HG02885 (cell line): ENCODE data around the gene WDFY4.

Experiments used
- ATAC-seq: cut with Tn5 transposase; IDR thresholded peaks from one replicate; pipeline ENCODE4 v1.9.1; 2021; ENCODE audit warnings: mild to moderate bottlenecking; ENCODE audit not compliant: unreplicated experiment, poor library complexity

WDFY4 gene

DNA sequence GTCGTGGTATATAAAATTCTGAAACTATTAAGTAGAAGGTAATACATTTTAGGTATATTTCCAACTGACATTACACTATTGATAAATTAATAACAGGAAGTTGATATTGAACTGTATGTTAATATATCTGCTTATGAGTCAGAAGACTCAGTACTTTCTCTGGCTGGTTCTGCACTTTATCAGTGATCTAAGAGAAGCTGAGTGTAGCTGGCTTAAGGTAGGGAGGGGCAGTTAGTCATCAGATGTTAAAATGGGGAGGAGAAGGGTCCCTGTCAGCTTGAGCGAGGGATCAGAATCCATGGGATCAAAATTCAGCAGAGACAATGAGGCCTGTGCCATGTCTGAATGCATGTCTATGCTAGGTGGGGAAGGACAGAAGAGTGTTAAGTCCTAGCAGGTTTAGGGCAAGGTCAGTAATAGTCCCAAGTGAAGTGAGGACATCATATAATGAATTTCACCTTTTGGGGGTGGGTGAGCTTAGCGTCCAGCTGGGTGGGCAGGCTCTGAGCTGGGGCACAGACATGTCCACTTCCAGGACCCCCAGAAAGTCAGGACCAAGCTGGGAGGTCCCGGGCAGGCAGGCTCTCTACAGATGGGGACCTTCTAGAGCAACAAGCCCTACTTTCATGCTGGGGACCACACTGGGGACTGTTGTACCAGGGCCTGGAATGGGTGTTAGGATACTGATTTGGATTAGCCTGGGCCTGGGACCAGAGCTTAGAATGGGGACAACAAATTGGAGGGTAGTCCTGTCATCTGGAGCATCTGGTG, 82.9 kb downstream of the WDFY4 start:
- ATAC-seq: no peak

DNA sequence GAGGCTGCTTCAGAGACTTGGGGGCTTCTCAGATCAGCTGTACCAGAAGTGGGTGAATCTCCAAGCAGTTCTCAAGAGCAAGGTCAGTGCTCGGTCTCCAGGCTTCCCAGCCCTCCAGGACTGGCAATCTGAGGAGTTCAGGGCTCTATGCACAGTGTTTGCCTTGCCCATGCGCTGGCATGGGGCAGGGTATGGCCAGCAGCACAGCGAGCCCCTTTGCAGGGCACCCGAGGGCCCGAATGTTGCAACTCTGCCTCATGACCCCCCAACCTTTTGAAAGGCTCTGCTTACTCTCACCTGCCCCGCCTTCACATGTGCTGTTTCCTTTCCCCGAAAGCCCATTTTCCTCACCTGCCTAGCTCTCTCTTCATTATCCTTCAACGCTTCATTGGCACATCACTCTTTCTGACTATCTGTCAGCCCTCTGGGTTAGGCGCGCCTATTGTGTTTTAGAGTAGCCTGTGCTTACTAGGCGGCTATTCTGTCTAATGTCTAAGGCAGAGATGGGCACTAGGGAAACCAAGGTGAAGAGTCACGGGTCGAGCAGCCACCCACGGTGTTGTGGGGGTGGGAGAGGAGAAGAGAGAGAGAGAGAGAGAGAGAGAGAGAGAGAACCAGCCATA, 83.6 kb downstream of the WDFY4 start:
- no peak for ATAC-seq

DNA sequence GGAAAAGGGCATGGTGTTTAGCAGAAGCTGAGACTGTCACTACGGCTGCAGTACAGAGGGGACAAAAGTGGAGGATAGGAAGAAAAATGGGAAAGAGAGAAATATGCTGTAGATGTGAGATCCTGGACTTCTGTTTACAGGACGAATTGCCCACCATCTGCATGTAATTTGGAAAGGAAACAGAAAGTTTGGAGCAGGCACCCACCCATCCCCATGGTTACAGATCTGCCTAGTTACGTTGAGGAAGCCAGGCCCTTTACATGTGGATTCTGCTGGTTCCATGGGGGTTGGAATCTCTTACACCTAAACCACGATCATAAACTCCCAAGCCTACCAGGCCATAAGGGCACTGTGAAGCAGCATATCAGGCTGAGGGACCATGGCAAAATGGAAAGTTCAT, 84.3 kb downstream of the WDFY4 start:
- no peak for ATAC-seq

DNA sequence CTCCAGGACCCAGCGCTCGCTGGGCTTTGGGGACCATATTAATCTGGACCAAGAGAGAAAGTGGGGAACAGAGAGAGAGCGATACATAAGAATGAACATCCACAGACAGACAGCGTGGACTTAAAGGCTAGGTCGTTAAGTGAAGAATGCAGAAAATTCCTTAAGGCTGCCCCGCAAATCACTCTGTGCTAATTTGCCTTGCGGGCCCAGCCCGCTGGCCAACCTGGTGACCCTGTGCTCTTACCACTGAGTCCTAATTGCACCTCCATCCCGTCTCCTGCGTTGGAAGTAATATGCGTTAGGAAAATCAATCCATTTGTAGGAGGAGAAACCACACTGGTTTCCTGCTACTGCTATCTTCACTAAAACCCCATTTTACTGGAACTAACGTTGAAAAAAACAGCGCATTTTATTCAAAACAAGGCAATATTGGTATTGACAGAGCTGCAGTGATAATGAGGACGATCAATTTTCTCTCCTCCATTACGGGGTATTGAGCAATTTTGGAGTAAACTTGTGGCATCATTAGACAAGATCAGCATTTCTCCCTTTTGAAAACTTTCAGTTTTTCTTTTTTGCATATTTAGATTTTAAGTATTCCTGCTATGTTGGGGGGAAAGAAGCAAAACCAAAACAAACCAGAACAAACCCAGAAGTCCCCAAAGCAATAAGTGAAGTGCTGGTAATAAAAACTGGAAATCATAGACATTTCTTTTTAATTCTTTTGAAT, 85.2 kb downstream of the WDFY4 start:
- no peak for ATAC-seq

DNA sequence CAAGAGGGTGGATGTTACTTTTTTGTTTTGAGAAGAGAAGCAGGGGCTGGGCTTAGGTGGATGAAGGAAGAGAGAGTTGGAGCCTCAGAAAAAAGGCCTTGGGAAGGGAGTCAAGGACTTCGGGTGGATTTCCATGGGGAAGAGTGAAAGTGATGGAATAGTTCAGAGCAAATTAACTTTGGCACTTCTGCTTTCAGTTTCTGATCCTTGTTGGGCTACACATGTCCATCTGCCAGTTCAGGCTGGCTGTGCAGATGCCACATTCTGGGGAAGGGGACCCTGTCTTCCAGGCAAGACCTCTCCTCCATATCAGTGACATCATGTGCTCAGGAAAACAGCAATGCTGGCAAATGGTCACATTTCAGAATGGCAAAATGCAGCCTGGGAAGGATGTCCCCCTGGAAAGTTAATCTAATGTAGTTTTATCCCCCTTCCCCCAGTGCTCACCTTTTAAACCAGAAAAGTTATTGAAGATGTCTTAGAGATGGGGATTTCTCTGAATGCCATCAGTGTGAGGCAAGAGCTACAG, 86.0 kb downstream of the WDFY4 start:
- no peak for ATAC-seq

DNA sequence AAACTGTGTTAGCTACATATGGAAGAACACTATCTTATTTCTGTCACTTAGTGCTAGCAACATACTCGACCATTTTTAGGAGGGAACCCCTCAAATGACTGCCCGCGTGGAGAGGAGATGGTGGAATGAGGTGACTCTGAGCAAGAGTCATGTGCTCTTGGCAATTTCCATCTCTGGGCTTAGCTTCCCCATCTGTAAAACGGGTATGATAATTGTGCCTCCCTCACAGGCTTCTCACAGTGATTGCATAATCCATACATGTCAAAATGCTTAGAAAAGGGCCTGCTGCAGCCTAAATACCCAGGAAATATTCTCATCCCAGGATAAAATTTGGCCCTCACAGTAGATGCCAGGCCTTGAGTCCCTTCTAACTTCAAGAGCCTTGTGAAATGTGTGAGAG, 86.6 kb downstream of the WDFY4 start:
- no peak for ATAC-seq

DNA sequence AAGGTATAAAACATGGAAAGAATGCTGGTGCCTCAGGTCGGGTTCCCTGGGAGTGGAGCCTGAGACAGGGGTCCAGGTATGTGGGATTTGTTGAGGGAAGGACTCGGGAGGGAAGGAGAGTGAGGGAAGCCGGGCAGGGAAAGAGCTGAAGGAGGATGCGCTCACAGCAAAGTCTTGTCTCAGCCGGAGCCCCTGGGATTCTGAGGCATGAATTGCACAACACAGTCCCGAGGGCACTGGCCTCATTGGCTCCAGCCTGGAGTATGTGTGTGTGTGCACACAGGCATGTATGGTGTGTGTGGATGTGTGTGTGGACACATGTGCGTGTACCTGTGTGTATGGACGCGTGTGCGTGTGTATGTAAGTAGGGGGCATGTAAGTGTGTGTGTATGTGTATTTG, 87.4 kb downstream of the WDFY4 start:
- ATAC-seq: no peak

DNA sequence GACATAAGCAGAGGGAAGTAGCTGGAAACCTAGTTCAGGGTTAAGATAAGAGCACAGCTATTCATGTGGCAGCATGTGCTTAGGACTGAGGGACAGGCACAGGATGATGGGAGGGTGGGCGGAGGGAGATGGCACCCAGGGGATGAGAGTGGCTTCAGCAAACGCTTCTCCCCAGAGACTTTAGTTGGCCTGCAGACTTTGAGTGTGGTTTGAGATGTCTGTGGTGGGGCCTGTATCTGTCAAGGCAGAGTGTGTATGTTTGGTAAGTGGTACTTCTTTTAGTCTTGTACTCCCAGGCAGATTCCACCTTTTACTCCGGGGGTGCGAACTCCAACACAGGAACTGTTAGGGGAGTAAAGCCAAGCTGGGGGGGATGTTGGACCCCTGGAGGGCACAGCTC, 88.9 kb downstream of the WDFY4 start:
- ATAC-seq: no peak

DNA sequence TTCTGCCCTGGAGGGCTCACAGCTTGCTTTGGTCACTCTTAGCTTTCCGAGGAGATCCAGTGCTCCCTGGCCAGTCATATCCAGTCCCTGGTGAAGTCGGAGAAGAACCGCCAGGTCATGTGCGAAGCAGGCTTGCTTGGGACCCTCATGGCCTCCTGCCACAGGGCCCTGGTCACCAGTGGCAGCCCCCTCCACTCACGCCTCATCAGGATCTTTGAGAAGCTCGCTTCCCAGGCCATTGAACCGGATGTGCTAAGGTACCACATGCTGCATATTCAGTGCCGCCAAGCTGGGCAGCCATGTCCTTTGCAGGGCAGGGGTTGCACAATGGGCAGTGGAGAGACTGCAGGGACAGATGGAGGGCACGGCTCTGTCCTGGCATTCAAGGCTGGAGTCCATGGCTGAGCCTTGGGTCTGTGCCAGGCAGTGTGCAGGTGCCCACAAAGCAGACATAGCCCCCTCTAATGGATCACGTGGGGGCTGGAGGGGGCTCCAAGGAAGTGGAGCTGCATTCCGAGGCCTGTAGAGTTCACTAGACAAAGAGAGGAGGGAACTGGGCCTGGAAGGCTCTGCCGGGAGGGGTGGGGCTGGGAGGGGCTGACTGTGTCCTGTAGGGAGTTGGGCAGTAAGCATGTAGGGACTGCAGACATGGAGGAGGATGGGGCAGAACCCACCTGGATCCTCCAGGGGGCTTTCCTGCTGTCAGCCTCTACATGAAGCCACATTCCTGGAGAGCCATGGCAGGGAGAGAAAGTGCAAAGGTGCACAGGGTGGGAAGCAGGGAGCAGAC, 89.9 kb downstream of the WDFY4 start:
- no peak for ATAC-seq

DNA sequence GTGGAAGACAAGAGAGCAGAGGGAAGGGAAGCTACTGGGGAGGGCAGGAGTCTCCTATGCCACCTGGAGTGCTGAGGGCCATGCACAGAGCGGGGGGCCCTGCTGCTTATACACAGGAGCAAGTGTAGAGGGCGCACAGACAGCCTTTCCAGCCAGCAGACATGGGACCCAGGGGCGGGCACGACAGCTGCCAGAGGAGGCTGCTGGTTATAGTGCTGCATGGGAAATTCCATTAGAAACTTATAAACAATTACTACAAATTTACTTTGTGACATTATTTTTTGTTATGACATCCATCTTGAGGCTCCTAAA, 90.5 kb downstream of the WDFY4 start:
- ATAC-seq: no peak

DNA sequence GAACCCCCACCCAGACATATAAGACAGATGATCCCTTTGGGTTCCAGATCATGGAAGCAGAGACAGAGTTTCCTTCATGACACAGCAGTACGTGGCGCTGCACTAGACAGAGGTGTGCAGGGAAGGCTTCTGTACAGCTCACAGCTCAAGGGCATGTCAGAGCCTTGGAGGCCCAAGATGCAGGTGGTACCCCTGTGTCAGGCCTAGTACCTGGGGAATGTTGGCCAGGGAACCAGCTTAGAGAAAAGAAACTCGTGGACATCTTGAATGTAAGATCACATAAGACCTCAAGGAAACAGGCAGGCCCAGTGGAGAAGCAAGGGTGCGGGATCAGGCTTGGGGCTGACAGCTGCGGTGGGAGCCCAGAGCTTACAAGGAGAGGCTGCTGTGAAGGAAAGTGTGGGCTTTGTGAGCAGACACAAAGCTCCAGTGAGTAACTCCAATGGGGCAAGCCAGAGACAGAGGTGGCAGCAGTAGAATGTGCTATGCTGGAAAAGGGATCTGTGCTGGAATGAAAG, 91.4 kb downstream of the WDFY4 start:
- no peak for ATAC-seq

DNA sequence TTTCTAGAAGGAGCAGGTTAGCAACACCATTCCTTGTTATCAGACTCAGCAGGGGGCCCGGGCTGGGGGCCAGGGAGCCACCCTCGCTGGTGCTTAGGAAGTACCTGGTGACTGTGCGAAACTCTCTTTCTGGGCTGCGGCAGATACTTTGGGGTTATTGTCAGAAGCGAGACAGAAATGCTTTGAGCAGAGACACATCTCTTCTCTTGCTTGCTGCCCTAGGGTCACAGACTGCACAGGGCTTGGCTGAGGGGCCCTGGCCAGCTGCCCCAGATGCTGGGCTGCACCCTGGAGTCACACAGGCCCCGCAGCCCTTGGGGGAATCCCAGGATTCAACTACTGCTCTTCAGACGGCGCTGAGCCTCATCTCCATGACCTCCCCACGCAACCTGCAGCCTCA, 91.9 kb downstream of the WDFY4 start:
- ATAC-seq: no peak

DNA sequence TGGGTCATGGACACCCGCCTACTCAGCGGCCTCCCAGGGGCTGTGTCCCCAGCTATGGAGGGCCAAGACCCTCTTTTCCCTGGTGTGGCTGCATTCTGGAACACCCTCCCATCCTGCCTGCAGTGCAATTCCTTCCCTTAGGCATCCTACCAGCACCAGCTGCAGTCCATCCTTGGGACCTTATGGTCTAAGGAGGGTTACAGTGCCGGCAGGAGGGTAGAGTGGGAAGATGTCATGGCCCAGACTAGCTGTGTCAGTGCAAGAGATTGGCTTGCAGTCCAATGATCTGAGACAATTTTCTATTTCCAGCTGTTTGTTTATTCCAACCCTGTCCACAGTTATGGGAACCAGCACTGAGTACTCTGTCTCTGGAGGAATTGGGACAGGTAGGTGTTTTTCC, 92.4 kb downstream of the WDFY4 start:
- ATAC-seq: no peak

DNA sequence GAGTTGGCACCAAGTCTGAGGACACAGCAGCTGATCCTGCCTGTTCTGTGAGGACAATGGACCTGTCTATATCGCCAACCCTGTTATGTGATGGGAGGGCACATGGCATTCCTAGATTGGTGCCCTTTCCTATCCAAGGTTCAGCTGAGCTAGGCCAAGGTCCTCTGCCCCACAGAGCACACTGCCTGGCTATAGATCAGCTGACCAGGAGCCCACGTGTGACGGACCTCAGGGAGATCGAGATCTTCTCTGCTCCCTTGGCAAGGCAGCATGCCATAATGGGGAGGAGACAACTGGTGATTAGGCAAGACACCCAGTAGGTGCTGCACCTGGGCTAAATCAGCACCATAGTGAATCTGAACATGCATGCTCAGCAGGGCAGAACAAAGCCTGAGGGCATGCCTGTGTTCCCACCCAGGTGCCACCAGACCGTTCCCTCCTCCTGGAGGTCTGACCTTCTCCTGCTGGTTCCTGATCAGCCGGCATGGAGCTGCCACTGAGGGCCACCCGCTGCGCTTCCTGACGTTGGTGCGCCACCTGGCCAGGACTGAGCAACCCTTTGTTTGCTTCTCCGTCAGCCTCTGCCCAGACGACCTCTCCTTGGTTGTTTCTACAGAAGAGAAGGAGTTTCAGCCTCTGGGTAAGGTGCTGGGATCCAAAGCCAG, 93.7 kb downstream of the WDFY4 start:
- no peak for ATAC-seq

DNA sequence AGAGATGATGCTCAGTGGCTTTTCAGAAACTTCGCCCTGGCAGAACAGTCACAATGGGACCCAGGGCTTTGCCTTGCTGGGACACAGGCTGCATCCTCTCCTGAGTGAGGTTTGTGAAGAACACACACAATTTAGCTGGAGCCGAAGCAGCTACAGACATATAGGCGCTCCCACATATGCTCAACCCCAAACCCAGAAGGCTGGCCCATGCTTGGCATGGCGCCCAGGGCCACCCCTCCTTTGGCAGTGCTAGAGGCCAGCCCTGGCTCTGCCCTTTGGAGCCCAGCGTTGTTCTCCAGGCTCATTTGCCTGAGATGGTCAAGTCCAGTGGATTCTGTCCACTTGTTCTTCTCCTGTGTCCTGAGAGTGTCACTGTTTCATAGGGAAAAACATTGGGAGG, 94.4 kb downstream of the WDFY4 start:
- ATAC-seq: no peak

DNA sequence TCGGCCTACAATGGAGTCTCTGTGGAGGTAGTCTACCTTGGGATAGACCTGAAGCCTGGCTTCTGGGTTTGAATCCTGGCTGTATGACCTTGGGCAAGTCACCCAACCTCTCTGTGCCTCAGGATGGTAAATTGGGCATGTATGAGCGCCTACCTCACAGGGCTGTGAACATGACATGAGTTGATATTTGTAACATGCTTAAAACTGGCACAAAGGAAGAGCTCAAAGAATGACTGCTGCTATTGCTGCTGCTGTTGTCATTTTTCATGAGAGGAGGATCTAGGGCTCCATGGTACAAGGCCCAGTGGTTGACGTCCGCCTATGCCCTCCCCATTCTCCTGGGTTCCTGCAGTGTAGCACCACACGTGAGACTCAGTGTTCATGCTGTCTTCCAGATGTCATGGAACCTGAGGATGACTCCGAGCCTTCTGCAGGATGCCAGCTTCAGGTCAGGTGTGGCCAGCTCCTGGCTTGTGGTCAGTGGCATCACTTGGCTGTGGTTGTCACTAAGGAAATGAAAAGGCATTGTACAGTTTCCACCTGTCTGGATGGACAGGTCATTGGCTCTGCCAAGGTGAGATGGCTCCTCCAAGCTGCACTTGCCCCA, 95.0 kb downstream of the WDFY4 start:
- ATAC-seq: no peak

DNA sequence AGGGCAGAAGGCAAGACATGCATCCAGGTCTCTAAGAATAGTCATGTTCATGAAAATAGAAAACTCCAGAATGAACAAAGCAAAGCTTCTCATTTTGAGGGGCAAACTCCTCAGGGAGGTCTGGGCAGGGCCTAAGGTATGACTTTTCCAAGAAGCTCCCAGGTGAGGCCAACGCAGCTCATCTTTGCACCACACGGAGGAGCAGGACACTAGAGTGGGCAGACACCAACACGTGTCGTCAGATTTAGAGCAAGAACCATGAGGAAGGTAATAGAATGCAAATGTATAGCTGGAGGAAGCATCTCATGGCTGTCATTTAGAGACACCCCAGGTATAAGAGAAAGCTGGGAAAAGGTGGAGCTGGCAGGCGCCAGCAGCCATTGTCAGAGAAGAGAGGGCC, 95.7 kb downstream of the WDFY4 start:
- no peak for ATAC-seq

DNA sequence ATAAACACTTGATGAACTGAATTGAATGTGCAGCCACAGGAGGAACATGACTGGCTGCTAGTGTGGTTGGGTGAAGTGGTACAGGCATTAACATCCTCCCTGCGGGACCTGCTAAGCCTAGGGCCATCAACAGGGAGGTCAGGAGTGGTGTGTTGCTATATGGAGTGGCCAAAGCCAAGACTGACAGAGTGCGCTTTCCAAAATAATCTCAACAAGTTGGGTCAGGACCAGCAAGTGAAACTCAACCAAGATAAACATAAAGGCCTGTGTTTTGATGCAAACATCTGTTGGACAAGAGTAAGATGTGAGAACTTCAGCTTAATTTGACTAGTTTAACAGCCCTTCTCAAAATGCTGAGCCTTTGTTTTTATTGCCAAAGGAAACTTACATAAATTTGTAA, 97.7 kb downstream of the WDFY4 start:
- ATAC-seq: no peak

DNA sequence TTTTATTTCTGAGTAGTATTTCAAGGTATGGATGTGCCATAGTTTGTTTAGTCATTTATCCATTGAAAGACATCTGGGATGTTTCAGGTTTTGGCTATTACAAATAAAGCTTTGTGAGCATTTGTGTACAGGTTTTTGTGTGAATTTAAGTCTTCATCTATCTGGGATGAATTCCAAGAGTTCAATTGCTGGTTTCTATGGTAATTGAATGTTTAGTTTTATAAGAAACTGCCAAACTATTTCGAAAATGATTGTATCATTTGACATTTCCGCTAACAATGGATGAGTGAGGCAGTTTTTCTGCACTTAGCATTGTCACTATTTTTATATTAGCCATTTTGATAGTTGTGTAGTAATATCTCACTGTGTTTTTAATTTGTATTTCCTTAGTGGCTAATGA, 99.4 kb downstream of the WDFY4 start:
- no peak for ATAC-seq

DNA sequence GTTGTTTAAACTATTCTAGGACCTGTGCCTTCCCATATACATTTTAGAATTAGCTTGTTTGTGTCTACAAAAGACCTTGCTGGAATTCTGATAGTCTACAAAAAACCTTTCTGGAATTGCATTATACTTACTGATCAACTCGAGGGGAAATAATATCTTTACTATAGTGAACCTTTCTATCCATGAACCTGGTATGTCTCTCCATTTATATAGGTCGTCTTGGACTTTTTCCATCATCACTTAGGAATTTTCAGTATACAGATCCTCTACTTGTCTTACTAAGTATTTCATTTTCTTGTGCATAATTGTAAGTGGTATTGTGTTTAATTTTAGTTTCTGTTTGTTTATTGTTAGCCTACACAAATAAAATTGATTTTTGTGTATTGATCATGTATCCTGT, 101.1 kb downstream of the WDFY4 start:
- no peak for ATAC-seq
